Measurements from ENCODE around the gene PDE9A.

PDE9A gene

DNA sequence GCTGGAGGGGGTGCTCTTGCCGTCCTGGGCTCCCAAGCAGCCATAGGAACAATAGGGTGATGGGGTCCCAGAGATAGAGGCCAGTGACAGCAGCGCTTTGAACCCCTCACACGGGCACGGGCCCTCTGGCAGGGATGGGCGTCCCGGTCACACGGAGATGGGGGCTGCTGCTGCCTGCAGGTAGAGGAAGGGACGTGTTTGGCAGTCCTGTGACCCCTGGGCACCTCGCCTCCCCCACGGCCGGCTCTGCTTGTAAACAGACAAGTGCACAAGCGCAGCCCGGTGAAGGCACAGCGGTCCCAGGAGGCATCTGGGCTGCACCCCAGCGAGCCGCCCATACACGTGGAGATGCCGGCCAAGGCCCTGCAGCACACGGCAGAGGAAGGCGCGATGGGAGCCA, 36.5 kb upstream of the PDE9A start:
- Histone ChIP-seq H3K36me3 (replicated peaks; ENCODE audit: insufficient read depth, low read length) (no peaks in the 10 kb centered on the region), H3F3A (ENCODE audit: insufficient read depth, low read length) (no peaks in the 10 kb centered on the region), H2AFZ (ENCODE audit: low read length) (no peak overlapping the region), H3K79me2 (ENCODE audit: low read length) (no peaks in the 10 kb centered on the region), H3K4me1 (ENCODE audit: low read length) (no peaks in the 10 kb centered on the region), H3K27me3 (replicated peaks; ENCODE audit: insufficient read depth, low read length) (peaks cover 97% of the 10 kb centered on the region), H3K4me2 (ENCODE audit: low read depth, low read length) (peak overlapping the region; percentile 22; the same call in 1 of the 2 replicates), H3K9me3 (replicated peaks; ENCODE audit: insufficient read depth, low read length) (no peaks in the 10 kb centered on the region), H3K9me2 (replicated peaks; ENCODE audit: insufficient read depth, low read length) (no peaks in the 10 kb centered on the region), H3K9ac (ENCODE audit: low read length) (no peak overlapping the region), H3K4me3 (ENCODE audit: low read length) (no peak overlapping the region), H4K20me1 (ENCODE audit: insufficient read depth, low read length) (0 out of 2 replicates have a peak, but pooled peaks cover 4% of the 10 kb centered on the region), H3K27ac (ENCODE audit: low read length) (no peak overlapping the region)
- TF ChIP-seq, protein P1, sequence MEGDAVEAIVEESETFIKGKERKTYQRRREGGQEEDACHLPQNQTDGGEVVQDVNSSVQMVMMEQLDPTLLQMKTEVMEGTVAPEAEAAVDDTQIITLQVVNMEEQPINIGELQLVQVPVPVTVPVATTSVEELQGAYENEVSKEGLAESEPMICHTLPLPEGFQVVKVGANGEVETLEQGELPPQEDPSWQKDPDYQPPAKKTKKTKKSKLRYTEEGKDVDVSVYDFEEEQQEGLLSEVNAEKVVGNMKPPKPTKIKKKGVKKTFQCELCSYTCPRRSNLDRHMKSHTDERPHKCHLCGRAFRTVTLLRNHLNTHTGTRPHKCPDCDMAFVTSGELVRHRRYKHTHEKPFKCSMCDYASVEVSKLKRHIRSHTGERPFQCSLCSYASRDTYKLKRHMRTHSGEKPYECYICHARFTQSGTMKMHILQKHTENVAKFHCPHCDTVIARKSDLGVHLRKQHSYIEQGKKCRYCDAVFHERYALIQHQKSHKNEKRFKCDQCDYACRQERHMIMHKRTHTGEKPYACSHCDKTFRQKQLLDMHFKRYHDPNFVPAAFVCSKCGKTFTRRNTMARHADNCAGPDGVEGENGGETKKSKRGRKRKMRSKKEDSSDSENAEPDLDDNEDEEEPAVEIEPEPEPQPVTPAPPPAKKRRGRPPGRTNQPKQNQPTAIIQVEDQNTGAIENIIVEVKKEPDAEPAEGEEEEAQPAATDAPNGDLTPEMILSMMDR (IDR thresholded peaks at IDR 0.05; ENCODE audit: low read length), result no peak
- TF ChIP-seq EZH2phosphoT487 (IDR thresholded peaks at IDR 0.05; ENCODE audit: low read length) (no peak), EZH2 (optimal IDR thresholded peaks at IDR 0.05; ENCODE audit: low read depth, low read length) (no peak)
- no peak for DNase-seq

DNA sequence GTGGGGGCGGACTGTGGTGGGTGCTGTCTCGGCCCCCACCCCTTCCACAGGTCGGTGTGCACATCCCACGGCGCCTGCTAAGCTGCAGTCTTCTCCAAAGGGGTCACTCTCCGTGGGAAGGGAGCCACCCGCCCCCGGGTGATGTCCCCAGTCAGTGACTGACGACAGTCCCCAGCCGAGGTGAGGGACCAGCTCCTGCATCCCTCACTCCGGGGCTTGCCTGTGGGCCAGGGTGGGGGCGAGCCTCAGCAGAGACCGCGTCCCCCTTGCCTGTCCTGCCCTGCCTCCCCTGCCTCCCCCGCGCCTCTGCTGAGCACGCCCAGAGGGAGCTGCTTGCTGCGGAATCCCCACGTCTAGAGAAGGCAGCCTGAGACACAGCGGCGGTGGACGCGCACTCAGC, 35.9 kb upstream of the PDE9A start:
- no peak overlapping the region for H3K4me2 ChIP-seq (ENCODE audit: low read depth, low read length)
- no peaks in the 10 kb centered on the region for H3K4me1 ChIP-seq (ENCODE audit: low read length)
- no peak overlapping the region for H3K4me3 ChIP-seq (ENCODE audit: low read length)
- H2AFZ ChIP-seq (ENCODE audit: low read length), result no peak overlapping the region
- no peaks in the 10 kb centered on the region for H3K36me3 ChIP-seq (replicated peaks; ENCODE audit: insufficient read depth, low read length)
- TF ChIP-seq EZH2phosphoT487 (IDR thresholded peaks at IDR 0.05; ENCODE audit: low read length) (no peak), EZH2 (optimal IDR thresholded peaks at IDR 0.05; ENCODE audit: low read depth, low read length) (peak; percentile 64)
- H3K9me3 ChIP-seq (replicated peaks; ENCODE audit: insufficient read depth, low read length), result no peaks in the 10 kb centered on the region
- no peaks in the 10 kb centered on the region for H3K79me2 ChIP-seq (ENCODE audit: low read length)
- no peaks in the 10 kb centered on the region for H3F3A ChIP-seq (ENCODE audit: insufficient read depth, low read length)
- no peak for DNase-seq
- no peak overlapping the region for H3K9ac ChIP-seq (ENCODE audit: low read length)
- H3K9me2 ChIP-seq (replicated peaks; ENCODE audit: insufficient read depth, low read length), result no peaks in the 10 kb centered on the region
- 0 out of 2 replicates have a peak, but pooled peaks cover 4% of the 10 kb centered on the region for H4K20me1 ChIP-seq (ENCODE audit: insufficient read depth, low read length)
- no peak overlapping the region for H3K27ac ChIP-seq (ENCODE audit: low read length)
- peaks cover 97% of the 10 kb centered on the region for H3K27me3 ChIP-seq (replicated peaks; ENCODE audit: insufficient read depth, low read length)

DNA sequence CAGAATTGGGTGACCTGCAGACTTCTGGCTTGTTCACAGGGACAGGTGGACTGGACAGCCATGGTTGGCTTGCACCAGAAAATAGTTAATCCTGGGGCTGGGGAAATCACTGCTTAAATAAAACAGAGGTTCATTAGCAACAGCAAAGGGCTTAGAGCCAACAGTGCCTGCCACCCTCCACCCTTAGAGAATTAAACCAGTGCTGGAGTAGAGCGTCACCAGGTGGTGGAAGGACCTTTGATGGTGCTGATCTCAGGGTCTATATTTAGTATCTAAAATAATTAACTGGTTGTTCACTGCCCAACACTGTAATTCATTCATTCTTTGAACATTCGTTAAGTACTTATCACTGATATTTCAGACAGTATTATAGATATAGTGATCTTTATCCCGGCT, 34.7 kb upstream of the PDE9A start:
- no peaks in the 10 kb centered on the region for H3K9me3 ChIP-seq (replicated peaks; ENCODE audit: insufficient read depth, low read length)
- H4K20me1 ChIP-seq (ENCODE audit: insufficient read depth, low read length), result 0 out of 2 replicates have a peak, but pooled peaks cover 4% of the 10 kb centered on the region
- no peaks in the 10 kb centered on the region for H3K4me1 ChIP-seq (ENCODE audit: low read length)

DNA sequence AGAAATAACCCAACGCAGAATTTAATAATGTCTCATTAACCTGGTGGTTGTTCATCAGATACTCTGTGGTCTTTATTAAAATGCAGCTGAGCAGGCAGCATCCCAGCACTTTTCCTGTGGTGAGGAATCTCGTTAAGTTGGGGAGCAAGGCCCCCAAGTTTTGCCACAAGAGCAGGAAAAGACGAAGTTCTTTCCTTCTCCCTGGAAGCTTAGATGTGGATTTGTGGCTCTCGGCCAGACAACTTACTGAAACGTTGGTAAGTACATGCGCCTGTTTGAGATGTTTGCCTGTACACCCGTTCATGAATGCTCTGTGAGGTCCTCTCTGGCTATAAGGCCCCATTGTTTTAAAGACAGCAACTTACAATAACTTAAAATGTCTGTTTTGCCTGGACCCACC, 34.3 kb upstream of the PDE9A start:
- H3F3A ChIP-seq (ENCODE audit: insufficient read depth, low read length), result no peaks in the 10 kb centered on the region
- no peak for TF ChIP-seq EZH2phosphoT487 (IDR thresholded peaks at IDR 0.05; ENCODE audit: low read length)
- TF ChIP-seq, protein P1 (IDR thresholded peaks at IDR 0.05; ENCODE audit: low read length), result no peak
- H2AFZ ChIP-seq (ENCODE audit: low read length), result no peak overlapping the region
- H3K27ac ChIP-seq (ENCODE audit: low read length), result no peak overlapping the region
- no peaks in the 10 kb centered on the region for H3K36me3 ChIP-seq (replicated peaks; ENCODE audit: insufficient read depth, low read length)
- no peak for DNase-seq
- H3K4me3 ChIP-seq (ENCODE audit: low read length), result no peak overlapping the region
- H4K20me1 ChIP-seq (ENCODE audit: insufficient read depth, low read length), result 0 out of 2 replicates have a peak, but pooled peaks cover 8% of the 10 kb centered on the region
- H3K27me3 ChIP-seq (replicated peaks; ENCODE audit: insufficient read depth, low read length), result peaks cover 97% of the 10 kb centered on the region
- H3K4me2 ChIP-seq (ENCODE audit: low read depth, low read length), result no peak overlapping the region
- H3K79me2 ChIP-seq (ENCODE audit: low read length), result no peaks in the 10 kb centered on the region
- H3K9ac ChIP-seq (ENCODE audit: low read length), result no peak overlapping the region
- no peaks in the 10 kb centered on the region for H3K9me3 ChIP-seq (replicated peaks; ENCODE audit: insufficient read depth, low read length)
- H3K4me1 ChIP-seq (ENCODE audit: low read length), result no peaks in the 10 kb centered on the region
- H3K9me2 ChIP-seq (replicated peaks; ENCODE audit: insufficient read depth, low read length), result no peaks in the 10 kb centered on the region

More for the DNA sequence above, 34.7 kb upstream of the PDE9A start:
- TF ChIP-seq EZH2phosphoT487 (IDR thresholded peaks at IDR 0.05; ENCODE audit: low read length), result no peak
- TF ChIP-seq EZH2 (optimal IDR thresholded peaks at IDR 0.05; ENCODE audit: low read depth, low read length), result no peak
- TF ChIP-seq, protein P1 (IDR thresholded peaks at IDR 0.05; ENCODE audit: low read length), result no peak
- no peak overlapping the region for H3K27ac ChIP-seq (ENCODE audit: low read length)
- no peaks in the 10 kb centered on the region for H3K9me2 ChIP-seq (replicated peaks; ENCODE audit: insufficient read depth, low read length)
- H3F3A ChIP-seq (ENCODE audit: insufficient read depth, low read length), result no peaks in the 10 kb centered on the region
- H3K79me2 ChIP-seq (ENCODE audit: low read length), result no peaks in the 10 kb centered on the region
- H3K9ac ChIP-seq (ENCODE audit: low read length), result no peak overlapping the region
- no peak overlapping the region for H3K4me3 ChIP-seq (ENCODE audit: low read length)
- no peak overlapping the region for H2AFZ ChIP-seq (ENCODE audit: low read length)
- peaks cover 97% of the 10 kb centered on the region for H3K27me3 ChIP-seq (replicated peaks; ENCODE audit: insufficient read depth, low read length)
- H3K36me3 ChIP-seq (replicated peaks; ENCODE audit: insufficient read depth, low read length), result no peaks in the 10 kb centered on the region
- H3K4me2 ChIP-seq (ENCODE audit: low read depth, low read length), result no peak overlapping the region
- DNase-seq, result no peak
